Measurements from ENCODE around the gene BICC1.
A peak's percentile ranks its signal among the peaks of the same experiment; 100 is the strongest.
"Not testable (repeated sequence)": the region's sequence is repeated elsewhere in the genome, so short reads cannot be mapped to it uniquely, and the experiment has no call there.

Gene BICC1

GRCh38 chr10:58582045-58582444, 69.4 kb downstream of the BICC1 start:
- no peaks in the 10 kb centered on the region for H4K20me1 ChIP-seq
- no peak overlapping the region for H3K4me2 ChIP-seq
- H3K4me3 ChIP-seq, result no peak overlapping the region
- peak overlapping the region in 1 of 11 experiments; percentile 21; a peak in 1 of 22 replicates for H3K27ac ChIP-seq
- peaks cover 0 to 18% (median 4%) of the 10 kb centered on the region in 11 experiments; a peak in 10 of 22 replicates for H3K9me3 ChIP-seq (replicated peaks in 1 of 11)
- H3K36me3 ChIP-seq, result no peaks in the 10 kb centered on the region
- no peak overlapping the region for H3K9ac ChIP-seq
- peaks cover 3 to 45% (median 27%) of the 10 kb centered on the region in 10 experiments; a peak in 19 of 20 replicates for H3K4me1 ChIP-seq
- TF ChIP-seq Cebpa-rat (IDR thresholded peaks at IDR 0.05), result no peak
- H3K27me3 ChIP-seq, result no peaks in the 10 kb centered on the region

- H3K4me2 ChIP-seq, result peak overlapping the region in 5 of 11 experiments; percentile 19 to 63 (median 30); a peak in 8 of 22 replicates
- TF ChIP-seq Cebpa-rat (IDR thresholded peaks at IDR 0.05), result no peak
- H3K9ac ChIP-seq, result no peak overlapping the region
- H3K27me3 ChIP-seq, result no peaks in the 10 kb centered on the region
- no peaks in the 10 kb centered on the region for H4K20me1 ChIP-seq
- peaks cover 0 to 38% (median 3%) of the 10 kb centered on the region in 10 experiments; a peak in 7 of 20 replicates for H3K4me1 ChIP-seq
- H3K9me3 ChIP-seq (replicated peaks in 1 of 11), result peaks cover 0 to 18% (median 4%) of the 10 kb centered on the region in 11 experiments; a peak in 10 of 22 replicates
- peak overlapping the region in 2 of 11 experiments; percentile 21 to 45; a peak in 2 of 22 replicates for H3K27ac ChIP-seq
- no peaks in the 10 kb centered on the region for H3K36me3 ChIP-seq
- no peak overlapping the region for H3K4me3 ChIP-seq
Measured at GRCh38 chr10:58585435-58585834, 72.8 kb downstream of the BICC1 start.

- Histone ChIP-seq H3K4me1 (peaks cover 0 to 49% (median 3%) of the 10 kb centered on the region in 10 experiments; a peak in 7 of 20 replicates), H3K4me3 (no peak overlapping the region), H3K9ac (no peak overlapping the region)
Measured at GRCh38 chr10:58586282-58587245, 73.9 kb downstream of the BICC1 start.

GRCh38 chr10:58587676-58588075, 75.0 kb downstream of the BICC1 start:
- Histone ChIP-seq H3K27ac (no peak overlapping the region), H3K27me3 (no peaks in the 10 kb centered on the region), H3K9me3 (replicated peaks in 1 of 11) (peaks cover 0 to 14% (median 2%) of the 10 kb centered on the region in 11 experiments; a peak in 10 of 22 replicates), H3K9ac (no peak overlapping the region), H3K4me3 (no peak overlapping the region), H3K36me3 (no peaks in the 10 kb centered on the region), H3K4me2 (0 out of 22 replicates have a peak overlapping the region, but pooled peaks of 1 of the 11 experiments have one; percentile 10), H3K4me1 (peaks cover 0 to 59% (median 4%) of the 10 kb centered on the region in 10 experiments; a peak in 10 of 20 replicates), H4K20me1 (no peaks in the 10 kb centered on the region)
- no peak for TF ChIP-seq Cebpa-rat (IDR thresholded peaks at IDR 0.05)

More at GRCh38 chr10:58586282-58587245, 73.9 kb downstream of the BICC1 start:
- Histone ChIP-seq H3K27me3 (no peaks in the 10 kb centered on the region), H3K9me3 (replicated peaks in 1 of 11) (peaks cover 0 to 18% (median 4%) of the 10 kb centered on the region in 11 experiments; a peak in 10 of 22 replicates), H3K4me2 (peak overlapping the region in 2 of 11 experiments; percentile 43 to 63; a peak in 3 of 22 replicates), H3K27ac (no peak overlapping the region), H4K20me1 (no peaks in the 10 kb centered on the region), H3K36me3 (no peaks in the 10 kb centered on the region)
- no peak for TF ChIP-seq Cebpa-rat (IDR thresholded peaks at IDR 0.05)

- TF ChIP-seq Cebpa-rat (IDR thresholded peaks at IDR 0.05), result no peak
- Histone ChIP-seq H3K4me3 (no peak overlapping the region), H3K27ac (no peak overlapping the region), H3K27me3 (no peaks in the 10 kb centered on the region), H3K9me3 (replicated peaks in 1 of 11) (peaks cover 0 to 6% (median 0%) of the 10 kb centered on the region in 11 experiments; a peak in 2 of 22 replicates), H3K36me3 (no peaks in the 10 kb centered on the region), H3K9ac (no peak overlapping the region), H3K4me1 (peaks cover 0 to 68% (median 11%) of the 10 kb centered on the region in 10 experiments; a peak in 10 of 20 replicates), H3K4me2 (0 out of 22 replicates have a peak overlapping the region, but pooled peaks of 2 of the 11 experiments have one; percentile 10 to 30), H4K20me1 (no peaks in the 10 kb centered on the region)
Measured at GRCh38 chr10:58588673-58589265, 76.1 kb downstream of the BICC1 start.

DNA sequence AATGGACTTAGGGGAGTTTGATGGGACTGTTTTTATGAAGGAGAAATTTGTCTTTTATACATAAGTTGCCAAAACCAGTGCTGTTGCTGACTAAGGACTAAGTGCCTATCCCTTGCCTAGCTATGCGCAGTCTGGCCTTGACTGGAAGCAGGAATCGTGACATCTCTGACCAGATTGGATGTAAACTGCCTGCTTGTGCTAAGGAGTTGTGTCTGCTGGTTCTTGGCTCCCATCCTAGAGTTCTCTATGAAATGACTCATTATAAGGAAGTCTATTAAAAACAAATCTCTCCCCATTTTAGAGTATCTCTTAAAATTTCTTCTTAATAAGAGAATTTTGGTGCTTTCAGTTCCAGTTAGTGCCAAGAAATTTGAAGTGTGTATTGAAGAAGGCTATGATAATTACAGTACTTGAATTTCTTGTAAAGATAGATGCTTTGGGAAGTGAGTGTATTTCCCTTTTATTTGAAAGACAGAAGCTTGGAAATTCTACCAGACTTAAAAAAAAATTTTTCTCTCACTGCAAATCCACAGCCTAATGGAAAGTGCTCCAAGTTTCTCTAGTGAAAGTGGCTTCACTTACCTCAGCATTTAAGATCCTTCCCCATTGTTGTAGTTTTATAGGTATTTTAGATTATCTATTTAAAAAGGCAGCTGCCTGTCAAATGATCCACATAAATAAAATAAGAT, 77.6 kb downstream of the BICC1 start:
- Histone ChIP-seq H3K36me3 (no peaks in the 10 kb centered on the region), H3K27me3 (no peaks in the 10 kb centered on the region), H3K4me1 (peaks cover 0 to 64% (median 11%) of the 10 kb centered on the region in 10 experiments; a peak in 10 of 20 replicates), H3K4me2 (peak overlapping the region in 4 of 11 experiments; percentile 10 to 58 (median 38); a peak in 6 of 22 replicates), H3K9me3 (replicated peaks in 1 of 11) (no peaks in the 10 kb centered on the region), H4K20me1 (no peaks in the 10 kb centered on the region), H3K27ac (0 out of 22 replicates have a peak overlapping the region, but pooled peaks of 1 of the 11 experiments have one; percentile 8), H3K4me3 (no peak overlapping the region), H3K9ac (no peak overlapping the region)
- no peak for TF ChIP-seq Cebpa-rat (IDR thresholded peaks at IDR 0.05)

DNA sequence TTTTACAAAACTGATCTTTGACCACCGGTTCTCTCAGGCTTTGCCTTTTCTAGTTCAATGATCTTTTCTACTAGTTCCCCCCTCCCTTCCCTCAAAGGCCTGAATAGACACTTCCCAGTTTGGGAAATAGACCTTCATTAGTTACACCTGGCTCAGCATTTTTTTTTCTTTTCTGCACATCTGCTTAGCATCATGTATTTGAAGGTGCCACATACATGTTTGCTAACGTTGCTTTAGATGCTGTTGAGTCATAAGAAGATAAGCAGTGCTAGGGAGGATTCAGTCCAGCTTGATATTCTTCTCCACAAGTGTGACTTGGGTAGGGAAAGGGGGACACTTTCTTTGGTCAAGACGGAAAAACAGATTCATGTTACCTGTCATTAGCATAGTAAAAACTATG, 78.3 kb downstream of the BICC1 start:
- H3K9me3 ChIP-seq (replicated peaks in 1 of 11), result no peaks in the 10 kb centered on the region
- no peaks in the 10 kb centered on the region for H3K36me3 ChIP-seq
- H3K9ac ChIP-seq, result no peak overlapping the region
- TF ChIP-seq Cebpa-rat (IDR thresholded peaks at IDR 0.05), result no peak
- H3K4me2 ChIP-seq, result peak overlapping the region in 3 of 11 experiments; percentile 19 to 58 (median 57); a peak in 6 of 22 replicates
- no peaks in the 10 kb centered on the region for H3K27me3 ChIP-seq
- no peak overlapping the region for H3K4me3 ChIP-seq
- peaks cover 0 to 57% (median 11%) of the 10 kb centered on the region in 10 experiments; a peak in 10 of 20 replicates for H3K4me1 ChIP-seq
- 0 out of 22 replicates have a peak overlapping the region, but pooled peaks of 1 of the 11 experiments have one; percentile 8 for H3K27ac ChIP-seq
- no peaks in the 10 kb centered on the region for H4K20me1 ChIP-seq

GRCh38 chr10:58593008-58593407, 80.3 kb downstream of the BICC1 start:
- H3K9ac ChIP-seq, result no peak overlapping the region
- H3K36me3 ChIP-seq, result no peaks in the 10 kb centered on the region
- peak overlapping the region in 6 of 11 experiments; percentile 11 to 78 (median 58); a peak in 10 of 22 replicates for H3K4me2 ChIP-seq
- no peak for TF ChIP-seq Cebpa-rat (IDR thresholded peaks at IDR 0.05)
- peaks cover 4 to 14% (median 11%) of the 10 kb centered on the region in 11 experiments; a peak in 17 of 22 replicates for H3K9me3 ChIP-seq (replicated peaks in 1 of 11)
- peaks cover 0 to 50% (median 11%) of the 10 kb centered on the region in 10 experiments; a peak in 10 of 20 replicates for H3K4me1 ChIP-seq
- H3K27me3 ChIP-seq, result no peaks in the 10 kb centered on the region
- H4K20me1 ChIP-seq, result no peaks in the 10 kb centered on the region
- H3K27ac ChIP-seq, result peak overlapping the region in 2 of 11 experiments; percentile 17 to 32; a peak in 3 of 22 replicates
- no peak overlapping the region for H3K4me3 ChIP-seq

DNA sequence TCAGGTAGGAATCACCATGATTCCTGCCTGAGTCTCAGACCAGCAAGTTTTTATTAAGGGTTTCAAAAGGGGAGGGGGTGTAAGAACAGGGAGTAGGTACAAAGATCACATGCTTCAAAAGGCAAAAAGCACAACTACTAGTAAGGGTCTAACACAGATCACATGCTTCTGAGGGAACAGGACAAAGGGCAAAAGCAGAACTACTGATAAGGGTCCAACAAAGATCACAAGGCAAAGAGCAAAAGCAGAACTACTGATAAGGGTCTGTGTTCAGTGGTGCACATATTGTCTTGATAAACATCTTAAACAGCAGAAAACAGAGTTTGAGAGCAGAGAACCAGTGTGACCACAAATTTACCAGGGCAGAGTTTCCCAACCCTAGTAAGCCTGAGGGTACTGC, 84.5 kb downstream of the BICC1 start:
- not testable (repeated sequence) for H4K20me1 ChIP-seq, H3K27me3 ChIP-seq
- peaks cover 11 to 28% (median 19%) of the 10 kb centered on the region in 11 experiments; a peak in 17 of 22 replicates for H3K9me3 ChIP-seq (replicated peaks in 1 of 11)

More for the DNA sequence above, 84.5 kb downstream of the BICC1 start:
- not testable (repeated sequence) for H3K36me3 ChIP-seq, H3K9ac ChIP-seq, H3K4me3 ChIP-seq, H3K27ac ChIP-seq, H3K4me2 ChIP-seq
- peaks cover 0 to 17% (median 11%) of the 10 kb centered on the region in 10 experiments; a peak in 10 of 20 replicates for H3K4me1 ChIP-seq

Measured in BLaER1 treated with 17β-estradiol and CSF1 and Interleukin-3, amounts not matched to agents 10 nM and 100 nM (cell line).